KMS-11 (cell line): ENCODE data around the gene CEP131.

Experiments
- H2AFZ ChIP-seq: fragments of 200-600 bp; sonication (generic); 2 replicates; pipeline ENCODE4 v1.6.1; 2016; ENCODE audit warnings: antibody characterized with exemption, mixed run types, low read depth
- H3K27ac ChIP-seq: fragments of 200-600 bp; sonication (generic); 2 replicates; pipeline ENCODE4 v1.6.1; 2016; ENCODE audit warnings: mild to moderate bottlenecking, mixed run types
- H3K27me3 ChIP-seq: fragments of 200-600 bp; sonication (generic); 2 replicates; pipeline ENCODE4 v1.6.1; 2017; ENCODE audit warnings: mild to moderate bottlenecking, low read depth, mixed run types, moderate library complexity; ENCODE audit not compliant: insufficient read depth
- H3K36me3 ChIP-seq: fragments of 200-600 bp; sonication (generic); 2 replicates; pipeline ENCODE4 v1.6.1; 2017; ENCODE audit warnings: mild to moderate bottlenecking, mixed run types; ENCODE audit not compliant: insufficient read depth
- H3K4me1 ChIP-seq: fragments of 200-600 bp; sonication (generic); 2 replicates; pipeline ENCODE4 v1.6.1; 2016; ENCODE audit warnings: mild to moderate bottlenecking, low read depth, mixed run types; ENCODE audit not compliant: poor library complexity, severe bottlenecking
- H3K4me2 ChIP-seq: fragments of 200-600 bp; sonication (generic); 2 replicates; pipeline ENCODE4 v1.7.0; 2016; ENCODE audit warnings: mild to moderate bottlenecking, mixed run types
- H3K4me3 ChIP-seq: fragments of 200-600 bp; sonication (generic); IDR thresholded peaks from 2 replicates; pipeline ENCODE4 v1.6.1; 2017; ENCODE audit warnings: low read depth, low read length, mixed read lengths; ENCODE audit not compliant: insufficient read depth
- H3K79me2 ChIP-seq: fragments of 200-600 bp; sonication (generic); 2 replicates; pipeline ENCODE4 v1.6.1; 2016; ENCODE audit warnings: low read depth, mixed run types; ENCODE audit not compliant: insufficient read depth
- H3K9ac ChIP-seq: fragments of 200-600 bp; sonication (generic); 2 replicates; pipeline ENCODE4 v1.6.1; 2016; ENCODE audit warnings: mild to moderate bottlenecking, mixed run types
- H4K20me1 ChIP-seq: fragments of 200-600 bp; sonication (generic); 2 replicates; pipeline ENCODE4 v1.6.1; 2016; ENCODE audit warnings: mild to moderate bottlenecking, mixed run types; ENCODE audit not compliant: insufficient read depth
- TF ChIP-seq, protein P1 (sequence below): fragments of 200-600 bp; sonication (generic); conservative IDR thresholded peaks from 2 replicates; pipeline ENCODE4 v1.6.1; 2017; ENCODE audit warnings: low read depth, mild to moderate bottlenecking, antibody characterized with exemption, low read length, moderate library complexity, mixed read lengths

Gene CEP131

DNA sequence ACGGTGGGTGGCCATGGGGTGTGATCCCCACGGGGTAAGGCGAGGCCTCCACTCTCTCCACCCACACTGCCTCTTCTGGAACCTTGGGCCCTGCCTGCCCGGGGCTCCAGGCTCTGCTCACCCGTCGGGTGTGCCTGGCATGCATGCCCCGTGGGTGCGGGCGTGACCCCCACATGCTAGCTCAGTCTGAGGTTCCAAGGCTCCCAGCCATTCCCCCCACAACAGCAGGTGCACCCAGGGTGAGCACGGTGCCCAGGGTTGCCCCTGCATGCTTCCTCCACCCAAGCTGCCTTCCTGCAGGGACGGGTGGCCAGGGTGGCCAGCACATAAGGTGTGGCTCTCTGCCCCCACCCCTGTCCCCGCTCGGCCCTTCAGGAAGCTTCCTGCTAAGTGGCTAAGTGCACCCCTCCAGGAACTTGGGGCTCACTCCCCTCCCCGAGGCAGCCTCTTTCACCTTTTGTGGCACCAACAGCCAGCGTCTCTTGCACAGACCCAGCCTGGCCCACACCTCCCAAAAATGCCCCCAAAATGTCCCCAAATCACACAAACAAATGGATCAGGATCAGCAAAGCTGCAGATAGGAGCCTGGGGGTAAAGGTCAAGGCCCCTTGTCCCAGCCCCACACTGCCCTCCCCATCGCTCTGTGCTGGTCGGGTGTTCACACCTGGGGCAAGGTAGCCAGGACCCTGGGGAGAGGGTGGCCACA is 78.9 kb downstream of the CEP131 start:
- Histone ChIP-seq H3K4me3 (no peak overlapping the region), H3K27me3 (peaks cover 95% of the 10 kb centered on the region), H2AFZ (no peak overlapping the region), H3K79me2 (no peaks in the 10 kb centered on the region), H3K4me2 (no peak overlapping the region), H3K4me1 (peaks cover 6% of the 10 kb centered on the region), H3K36me3 (no peaks in the 10 kb centered on the region), H3K9ac (no peak overlapping the region), H3K27ac (no peak overlapping the region), H4K20me1 (no peaks in the 10 kb centered on the region)
- TF ChIP-seq, protein P1, sequence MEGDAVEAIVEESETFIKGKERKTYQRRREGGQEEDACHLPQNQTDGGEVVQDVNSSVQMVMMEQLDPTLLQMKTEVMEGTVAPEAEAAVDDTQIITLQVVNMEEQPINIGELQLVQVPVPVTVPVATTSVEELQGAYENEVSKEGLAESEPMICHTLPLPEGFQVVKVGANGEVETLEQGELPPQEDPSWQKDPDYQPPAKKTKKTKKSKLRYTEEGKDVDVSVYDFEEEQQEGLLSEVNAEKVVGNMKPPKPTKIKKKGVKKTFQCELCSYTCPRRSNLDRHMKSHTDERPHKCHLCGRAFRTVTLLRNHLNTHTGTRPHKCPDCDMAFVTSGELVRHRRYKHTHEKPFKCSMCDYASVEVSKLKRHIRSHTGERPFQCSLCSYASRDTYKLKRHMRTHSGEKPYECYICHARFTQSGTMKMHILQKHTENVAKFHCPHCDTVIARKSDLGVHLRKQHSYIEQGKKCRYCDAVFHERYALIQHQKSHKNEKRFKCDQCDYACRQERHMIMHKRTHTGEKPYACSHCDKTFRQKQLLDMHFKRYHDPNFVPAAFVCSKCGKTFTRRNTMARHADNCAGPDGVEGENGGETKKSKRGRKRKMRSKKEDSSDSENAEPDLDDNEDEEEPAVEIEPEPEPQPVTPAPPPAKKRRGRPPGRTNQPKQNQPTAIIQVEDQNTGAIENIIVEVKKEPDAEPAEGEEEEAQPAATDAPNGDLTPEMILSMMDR, result no peak

DNA sequence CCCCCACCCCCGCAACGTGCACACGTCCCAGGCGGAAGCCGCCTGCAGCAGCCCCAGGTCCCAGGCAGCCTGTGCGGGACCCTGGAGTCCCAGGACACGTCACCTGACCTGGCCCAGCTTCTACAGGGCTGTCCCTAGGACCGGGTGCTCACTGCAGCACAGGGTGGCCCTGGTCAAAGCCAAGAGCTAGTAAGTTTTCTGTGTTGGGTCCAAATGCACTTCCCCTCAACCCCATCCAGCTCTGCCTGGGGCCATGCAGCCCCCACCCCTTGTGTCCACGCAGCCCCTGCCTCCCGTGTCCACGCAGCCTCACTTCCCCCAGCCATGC is 79.6 kb downstream of the CEP131 start:
- Histone ChIP-seq H2AFZ (no peak overlapping the region), H3K27ac (no peak overlapping the region)

DNA sequence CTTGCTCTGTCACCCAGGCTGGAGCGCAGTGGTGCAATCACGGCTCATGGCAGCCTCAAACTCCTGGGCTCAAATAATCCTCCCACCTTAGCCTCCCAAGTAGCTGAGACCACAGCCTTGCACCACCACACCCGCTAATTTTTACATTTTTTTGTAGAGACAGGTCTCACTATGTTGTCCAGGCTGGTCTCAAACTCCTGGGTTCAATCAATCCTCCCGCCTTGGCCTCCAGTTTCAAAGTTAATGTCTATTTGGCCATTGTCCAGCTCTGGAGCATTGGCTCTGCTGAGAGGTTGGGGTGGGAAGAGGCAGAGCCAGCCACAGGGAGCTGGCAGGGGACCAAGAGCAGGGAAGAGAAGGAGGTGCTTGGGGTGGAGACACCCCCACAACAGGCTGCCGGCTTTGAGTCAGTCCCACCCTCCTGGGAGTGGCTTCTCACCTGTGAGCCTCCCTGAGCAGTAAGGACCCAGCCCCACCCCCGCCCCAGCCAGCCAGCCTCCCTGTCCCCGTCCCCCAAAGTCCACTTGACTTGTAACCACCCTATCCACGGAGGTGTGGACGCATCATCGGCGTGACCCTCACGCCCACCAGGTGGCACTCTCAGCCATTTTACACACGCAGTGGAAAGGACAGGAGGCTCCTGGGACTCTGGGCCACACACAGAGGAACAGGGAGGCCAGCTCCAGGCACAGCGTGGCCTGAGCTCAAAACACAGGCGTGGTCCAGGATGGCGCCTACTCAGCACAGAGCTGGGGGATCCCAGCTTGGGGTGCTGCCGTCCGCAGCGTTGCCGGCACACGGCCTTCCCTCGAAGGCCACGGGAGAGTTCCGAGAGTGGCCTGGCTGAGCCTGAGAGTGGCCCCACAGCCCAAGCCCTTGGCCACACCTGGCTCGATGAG is 80.2 kb downstream of the CEP131 start:
- no peak overlapping the region for H2AFZ ChIP-seq

More for the DNA sequence above, 79.6 kb downstream of the CEP131 start:
- Histone ChIP-seq H3K9ac (no peak overlapping the region), H3K4me3 (no peak overlapping the region), H3K4me1 (peaks cover 6% of the 10 kb centered on the region), H3K36me3 (no peaks in the 10 kb centered on the region), H4K20me1 (no peaks in the 10 kb centered on the region), H3K79me2 (no peaks in the 10 kb centered on the region), H3K4me2 (no peak overlapping the region), H3K27me3 (peaks cover 90% of the 10 kb centered on the region)
- TF ChIP-seq, protein P1, result no peak

DNA sequence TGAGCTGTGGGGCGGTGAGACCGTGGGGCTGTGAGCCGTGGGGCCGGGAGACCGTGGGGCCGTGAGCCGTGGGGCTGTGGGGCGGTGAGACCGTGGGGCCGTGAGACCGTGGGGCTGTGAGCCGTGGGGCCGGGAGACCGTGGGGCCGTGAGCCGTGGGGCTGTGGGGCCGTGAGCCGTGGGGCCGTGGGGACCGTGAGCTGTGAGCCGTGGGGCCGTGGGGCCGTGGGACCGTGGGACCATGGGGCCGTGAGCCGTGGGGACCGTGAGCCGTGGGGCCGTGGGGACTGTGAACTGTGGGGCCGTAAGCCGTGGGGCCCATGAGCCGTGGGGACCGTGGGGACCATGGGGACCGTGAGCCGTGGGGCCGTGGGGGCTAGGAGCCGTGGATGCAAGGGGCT is 82.1 kb downstream of the CEP131 start:
- Histone ChIP-seq H2AFZ (no peak overlapping the region), H3K4me1 (peaks cover 6% of the 10 kb centered on the region)

More for the DNA sequence above, 80.2 kb downstream of the CEP131 start:
- Histone ChIP-seq H3K27ac (no peak overlapping the region), H3K27me3 (peaks cover 84% of the 10 kb centered on the region), H3K79me2 (no peaks in the 10 kb centered on the region), H3K9ac (no peak overlapping the region), H3K4me2 (no peak overlapping the region), H3K4me1 (peaks cover 6% of the 10 kb centered on the region), H3K36me3 (no peaks in the 10 kb centered on the region), H3K4me3 (no peak overlapping the region), H4K20me1 (no peaks in the 10 kb centered on the region)
- TF ChIP-seq, protein P1, result peak; percentile 66

More for the DNA sequence above, 82.1 kb downstream of the CEP131 start:
- Histone ChIP-seq H3K36me3 (no peaks in the 10 kb centered on the region), H3K27ac (no peak overlapping the region), H3K27me3 (peaks cover 79% of the 10 kb centered on the region), H3K79me2 (no peaks in the 10 kb centered on the region), H3K4me3 (no peak overlapping the region), H3K4me2 (no peak overlapping the region), H4K20me1 (no peaks in the 10 kb centered on the region), H3K9ac (no peak overlapping the region)
- TF ChIP-seq, protein P1, result no peak
